ENCODE data around the gene ABCB6.

ABCB6 gene

DNA sequence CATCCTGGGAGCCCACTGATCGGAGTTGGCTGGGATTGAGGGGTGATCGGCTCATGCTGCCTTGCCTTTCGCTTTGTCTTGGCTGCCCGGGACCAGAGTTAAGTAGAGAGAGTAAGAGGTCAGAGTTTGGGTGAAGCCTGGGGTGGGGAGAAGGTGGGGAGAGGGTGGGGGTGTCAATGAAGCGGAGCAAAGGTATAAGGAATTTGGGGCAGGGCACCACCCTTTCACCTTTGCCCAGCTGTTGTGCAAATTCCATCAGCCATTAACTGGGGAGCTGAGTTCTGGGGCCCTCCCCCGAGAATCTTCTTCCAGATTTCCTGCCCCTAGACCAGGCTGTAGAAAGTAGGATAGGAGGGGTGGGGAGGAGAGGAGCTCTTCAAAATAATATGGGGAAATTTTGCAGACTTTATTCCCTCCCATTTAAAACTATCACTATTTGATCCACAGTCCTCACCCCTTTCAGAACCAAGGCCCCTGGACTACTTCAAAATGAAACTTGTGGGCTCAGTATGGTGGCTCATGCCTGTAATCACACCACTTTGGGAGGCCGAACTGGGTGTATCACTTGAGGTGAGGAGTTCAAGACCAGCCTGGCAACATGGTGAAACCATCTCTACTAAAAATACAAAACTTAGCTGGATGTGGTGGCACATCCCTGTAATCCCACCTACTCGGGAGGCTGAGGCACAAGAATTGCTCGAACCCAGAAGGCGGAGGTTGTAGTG is 48.7 kb downstream of the ABCB6 start, which contains the start of gene SLC23A3:
SLC23A3 (minus strand) TSS at position 100 of the 725 bp plus-strand sequence; CDS start at position 55, 45 bp downstream.
- no peaks in the 10 kb centered on the region for H3K9me2 ChIP-seq (replicated peaks; ENCODE audit: insufficient read depth, low read length)

GRCh38 chr2:219168932-219169331 is 49.8 kb downstream of the ABCB6 start:
- H3K9ac ChIP-seq (ENCODE audit: low read length), result no peak overlapping the region
- H3K4me3 ChIP-seq (ENCODE audit: insufficient read depth, low read length, poor library complexity, severe bottlenecking), result no peak overlapping the region
- no peak overlapping the region for H3K4me2 ChIP-seq (ENCODE audit: low read depth, low read length, poor library complexity, severe bottlenecking)
- H3K79me2 ChIP-seq (ENCODE audit: insufficient read depth, low read length), result no peaks in the 10 kb centered on the region
- no peak for TF ChIP-seq CTCF (IDR thresholded peaks at IDR 0.05; ENCODE audit: insufficient read depth, low read length, poor library complexity, severe bottlenecking)
- no peak for TF ChIP-seq EZH2phosphoT487 (conservative IDR thresholded peaks at IDR 0.05; ENCODE audit: low read length)
- H3K9me2 ChIP-seq (replicated peaks; ENCODE audit: insufficient read depth, low read length), result no peaks in the 10 kb centered on the region
- no peak overlapping the region for H3K27ac ChIP-seq (ENCODE audit: low read depth, low read length)
- H2AFZ ChIP-seq (ENCODE audit: low read depth, low read length, severe bottlenecking), result no peak overlapping the region
- 0 out of 2 replicates have a peak, but pooled peaks cover 2% of the 10 kb centered on the region for H3F3A ChIP-seq (ENCODE audit: insufficient read depth)
- no peaks in the 10 kb centered on the region for H3K27me3 ChIP-seq (ENCODE audit: low read length)
- H3K36me3 ChIP-seq (ENCODE audit: low read length), result no peaks in the 10 kb centered on the region
- no peaks in the 10 kb centered on the region for H4K20me1 ChIP-seq (ENCODE audit: low read depth, low read length)
- H3K9me3 ChIP-seq (ENCODE audit: insufficient read depth, low read length), result no peaks in the 10 kb centered on the region

More for the DNA sequence above, 48.7 kb downstream of the ABCB6 start, which contains the start of gene SLC23A3:
- Histone ChIP-seq H2AFZ (ENCODE audit: low read depth, low read length, severe bottlenecking) (no peak within 1 kb of the TSS), H3K79me2 (ENCODE audit: insufficient read depth, low read length) (no peaks in the 10 kb centered on the region), H3K9ac (ENCODE audit: low read length) (no peak within 1 kb of the TSS), H4K20me1 (ENCODE audit: low read depth, low read length) (no peaks in the 10 kb centered on the region), H3K9me3 (ENCODE audit: insufficient read depth, low read length) (no peaks in the 10 kb centered on the region), H3K27ac (ENCODE audit: low read depth, low read length) (no peak within 1 kb of the TSS), H3K4me2 (ENCODE audit: low read depth, low read length, poor library complexity, severe bottlenecking) (no peak within 1 kb of the TSS), H3K4me3 (ENCODE audit: insufficient read depth, low read length, poor library complexity, severe bottlenecking) (no peak within 1 kb of the TSS), H3K36me3 (ENCODE audit: low read length) (no peaks in the 10 kb centered on the region), H3F3A (ENCODE audit: insufficient read depth) (0 out of 2 replicates have a peak, but pooled peaks cover 2% of the 10 kb centered on the region), H3K27me3 (ENCODE audit: low read length) (no peaks in the 10 kb centered on the region)
- no peak for TF ChIP-seq EZH2phosphoT487 (conservative IDR thresholded peaks at IDR 0.05; ENCODE audit: low read length)
- TF ChIP-seq CTCF (IDR thresholded peaks at IDR 0.05; ENCODE audit: insufficient read depth, low read length, poor library complexity, severe bottlenecking), result no peak

GRCh38 chr2:219168526-219168925 is 50.2 kb downstream of the ABCB6 start:
- Histone ChIP-seq H2AFZ (ENCODE audit: low read depth, low read length, severe bottlenecking) (no peak overlapping the region), H3K27me3 (ENCODE audit: low read length) (no peaks in the 10 kb centered on the region), H3K79me2 (ENCODE audit: insufficient read depth, low read length) (no peaks in the 10 kb centered on the region), H3K9ac (ENCODE audit: low read length) (no peak overlapping the region), H4K20me1 (ENCODE audit: low read depth, low read length) (no peaks in the 10 kb centered on the region), H3F3A (ENCODE audit: insufficient read depth) (0 out of 2 replicates have a peak, but pooled peaks cover 2% of the 10 kb centered on the region), H3K4me3 (ENCODE audit: insufficient read depth, low read length, poor library complexity, severe bottlenecking) (no peak overlapping the region), H3K36me3 (ENCODE audit: low read length) (no peaks in the 10 kb centered on the region), H3K9me2 (replicated peaks; ENCODE audit: insufficient read depth, low read length) (no peaks in the 10 kb centered on the region), H3K4me2 (ENCODE audit: low read depth, low read length, poor library complexity, severe bottlenecking) (no peak overlapping the region), H3K9me3 (ENCODE audit: insufficient read depth, low read length) (no peaks in the 10 kb centered on the region), H3K27ac (ENCODE audit: low read depth, low read length) (no peak overlapping the region)
- no peak for TF ChIP-seq CTCF (IDR thresholded peaks at IDR 0.05; ENCODE audit: insufficient read depth, low read length, poor library complexity, severe bottlenecking)
- TF ChIP-seq EZH2phosphoT487 (conservative IDR thresholded peaks at IDR 0.05; ENCODE audit: low read length), result no peak
